GM21717 (cell line): ENCODE measurements around the gene TPST2.
"Not testable (repeated sequence)": the region's sequence is repeated elsewhere in the genome, so short reads cannot be mapped to it uniquely, and the experiment has no call there.

Experiments used
- ATAC-seq: cut with Tn5 transposase; IDR thresholded peaks from one replicate; pipeline ENCODE4 v1.9.1; 2021; ENCODE audit warnings: mild to moderate bottlenecking, moderate library complexity; ENCODE audit not compliant: unreplicated experiment

TPST2 gene

GRCh38 chr22:26589845-26590736, at the start of gene TPST2:
Gene TPST2 (minus strand): TSS chr22:26590132. CDS start chr22:26541630, 48,502 bp downstream.
- peak; percentile 55 for ATAC-seq

GRCh38 chr22:26636296-26636695, 46.4 kb upstream of the TPST2 start:
- no peak for ATAC-seq

- ATAC-seq = no peak
Observed at GRCh38 chr22:26635117-26635516, 45.2 kb upstream of the TPST2 start.

GRCh38 chr22:26634189-26634588, 44.3 kb upstream of the TPST2 start:
- no peak for ATAC-seq

- ATAC-seq = no peak
Observed at GRCh38 chr22:26632422-26633155, 42.7 kb upstream of the TPST2 start.

GRCh38 chr22:26631282-26631681, 41.4 kb upstream of the TPST2 start:
- no peak for ATAC-seq

GRCh38 chr22:26629988-26630761, 40.2 kb upstream of the TPST2 start:
- ATAC-seq = no peak

- no peak for ATAC-seq
Observed at GRCh38 chr22:26624803-26625202, 34.9 kb upstream of the TPST2 start.

- no peak for ATAC-seq
Observed at GRCh38 chr22:26623984-26624383, 34.1 kb upstream of the TPST2 start.

GRCh38 chr22:26621663-26622062, 31.7 kb upstream of the TPST2 start, which contains the start of gene CRYBA4:
Gene CRYBA4 (plus strand): TSS chr22:26621963. CDS start chr22:26622597, 634 bp downstream.
- ATAC-seq = no peak

- no peak for ATAC-seq
Observed at GRCh38 chr22:26620197-26620596, 30.3 kb upstream of the TPST2 start.

GRCh38 chr22:26619510-26619909, 29.6 kb upstream of the TPST2 start:
- ATAC-seq = no peak

GRCh38 chr22:26618455-26618854, 28.5 kb upstream of the TPST2 start:
- ATAC-seq = no peak

GRCh38 chr22:26617271-26618199, 27.6 kb upstream of the TPST2 start, which contains the start of gene CRYBB1:
Gene CRYBB1 (minus strand): TSS chr22:26618027. CDS start chr22:26616319, 1,708 bp downstream.
- ATAC-seq = no peak

GRCh38 chr22:26616650-26617049, 26.7 kb upstream of the TPST2 start:
- ATAC-seq = no peak

GRCh38 chr22:26615830-26616435, 26.0 kb upstream of the TPST2 start:
- no peak for ATAC-seq

- peak; percentile 49 for ATAC-seq
Observed at GRCh38 chr22:26615149-26615548, 25.2 kb upstream of the TPST2 start.

GRCh38 chr22:26614322-26614721, 24.4 kb upstream of the TPST2 start:
- ATAC-seq = no peak

- ATAC-seq = not testable (repeated sequence)
Observed at GRCh38 chr22:26613753-26614152, 23.8 kb upstream of the TPST2 start.
